SU-DHL-6 (cell line): Measurements from ENCODE around the gene CEP85.

Experiments used
- CTCF ChIP-seq: fragments of 200-600 bp; sonication (generic); IDR thresholded peaks from one replicate; pipeline ENCODE4 v1.5.1; 2017; ENCODE audit warnings: antibody characterized with exemption, mild to moderate bottlenecking, low read length, moderate library complexity; ENCODE audit not compliant: insufficient read depth, poor library complexity, severe bottlenecking
- EZH2phosphoT487 ChIP-seq: fragments of 200-600 bp; sonication (generic), shearing (Covaris generic); conservative IDR thresholded peaks from 2 replicates; pipeline ENCODE4 v1.6.1; 2018; ENCODE audit warnings: mild to moderate bottlenecking, antibody characterized with exemption, low read length, moderate library complexity, mixed read lengths

DNA sequence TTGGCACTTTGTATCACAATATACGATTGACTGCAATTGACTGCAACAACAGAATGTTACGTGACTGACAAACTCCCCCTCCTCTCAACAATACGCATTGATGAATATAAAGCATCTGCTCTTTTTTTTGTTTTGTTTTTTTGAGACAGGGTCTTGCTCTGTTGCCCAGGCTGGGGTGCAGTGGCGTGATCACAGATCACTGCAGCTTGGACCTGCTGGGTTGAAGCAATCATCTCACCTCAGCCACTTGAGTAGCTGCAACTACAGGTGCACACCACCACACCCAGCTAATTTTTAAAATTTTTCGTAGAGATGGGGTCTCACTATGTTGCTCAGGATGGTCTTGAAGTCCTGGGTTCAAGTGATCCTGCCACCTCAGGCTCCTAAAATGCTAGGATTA, 21.3 kb upstream of the CEP85 start:
- TF ChIP-seq CTCF (no peak), EZH2phosphoT487 (no peak)
